ENCODE measurements around the gene DPP10. TPM values are rescaled to one million over a fixed set of nuclear protein-coding genes. Genes with fewer than 3 reads are reported as not detected.

The DPP10 gene
- total and polyA plus RNA-seq, 10 of the 15 experiments (the other 5 are each of a cell fraction or from before 2014, with no cell fraction given), result not detected

GRCh38 chr2:114464961-114465706, 22.7 kb downstream of the DPP10 start:
- CTCF ChIA-PET, result no interaction called here
- intact Hi-C loops (cut with micrococcal nuclease; ENCODE audit: unreplicated experiment), result no loop called here
- Histone ChIP-seq H3K79me2 (ENCODE audit: control insufficient read depth, insufficient read depth, low read length) (no peaks in the 10 kb centered on the region), H4K20me1 (ENCODE audit: control insufficient read depth, insufficient read depth) (no peaks in the 10 kb centered on the region), H3K4me1 (ENCODE audit: control insufficient read depth, insufficient read depth, low read length) (no peaks in the 10 kb centered on the region), H3K27me3 (replicated peaks in 1 of 2; ENCODE audit: control insufficient read depth in 2 of 2, insufficient read depth in 2 of 2, low read length in 1 of 2) (no peaks in the 10 kb centered on the region), H3K9me3 (replicated peaks; ENCODE audit: control insufficient read depth, insufficient read depth, low read length) (no peaks in the 10 kb centered on the region), H3K36me3 (ENCODE audit: control insufficient read depth in 2 of 2, insufficient read depth in 2 of 2, low read length in 1 of 2) (no peaks in the 10 kb centered on the region), H3K27ac (ENCODE audit: control insufficient read depth, insufficient read depth) (no peak overlapping the region), H3K9ac (ENCODE audit: control insufficient read depth, insufficient read depth, low read length) (no peak overlapping the region), H3K4me2 (ENCODE audit: control insufficient read depth, insufficient read depth) (no peak overlapping the region), H2AFZ (ENCODE audit: control insufficient read depth, low read depth, low read length) (no peak overlapping the region), H3K4me3 (no peak overlapping the region)
- WGBS (ENCODE audit: insufficient coverage, insufficient replicate concordance, low lambda C conversion rate, missing lambda C conversion rate), result 8% methylated on average over 10 of the region's 10 CpGs
- no peak for TF ChIP-seq NFYB (IDR thresholded peaks at IDR 0.05; ENCODE audit: insufficient read depth, low read depth, low read length)
- TF ChIP-seq, protein P1, sequence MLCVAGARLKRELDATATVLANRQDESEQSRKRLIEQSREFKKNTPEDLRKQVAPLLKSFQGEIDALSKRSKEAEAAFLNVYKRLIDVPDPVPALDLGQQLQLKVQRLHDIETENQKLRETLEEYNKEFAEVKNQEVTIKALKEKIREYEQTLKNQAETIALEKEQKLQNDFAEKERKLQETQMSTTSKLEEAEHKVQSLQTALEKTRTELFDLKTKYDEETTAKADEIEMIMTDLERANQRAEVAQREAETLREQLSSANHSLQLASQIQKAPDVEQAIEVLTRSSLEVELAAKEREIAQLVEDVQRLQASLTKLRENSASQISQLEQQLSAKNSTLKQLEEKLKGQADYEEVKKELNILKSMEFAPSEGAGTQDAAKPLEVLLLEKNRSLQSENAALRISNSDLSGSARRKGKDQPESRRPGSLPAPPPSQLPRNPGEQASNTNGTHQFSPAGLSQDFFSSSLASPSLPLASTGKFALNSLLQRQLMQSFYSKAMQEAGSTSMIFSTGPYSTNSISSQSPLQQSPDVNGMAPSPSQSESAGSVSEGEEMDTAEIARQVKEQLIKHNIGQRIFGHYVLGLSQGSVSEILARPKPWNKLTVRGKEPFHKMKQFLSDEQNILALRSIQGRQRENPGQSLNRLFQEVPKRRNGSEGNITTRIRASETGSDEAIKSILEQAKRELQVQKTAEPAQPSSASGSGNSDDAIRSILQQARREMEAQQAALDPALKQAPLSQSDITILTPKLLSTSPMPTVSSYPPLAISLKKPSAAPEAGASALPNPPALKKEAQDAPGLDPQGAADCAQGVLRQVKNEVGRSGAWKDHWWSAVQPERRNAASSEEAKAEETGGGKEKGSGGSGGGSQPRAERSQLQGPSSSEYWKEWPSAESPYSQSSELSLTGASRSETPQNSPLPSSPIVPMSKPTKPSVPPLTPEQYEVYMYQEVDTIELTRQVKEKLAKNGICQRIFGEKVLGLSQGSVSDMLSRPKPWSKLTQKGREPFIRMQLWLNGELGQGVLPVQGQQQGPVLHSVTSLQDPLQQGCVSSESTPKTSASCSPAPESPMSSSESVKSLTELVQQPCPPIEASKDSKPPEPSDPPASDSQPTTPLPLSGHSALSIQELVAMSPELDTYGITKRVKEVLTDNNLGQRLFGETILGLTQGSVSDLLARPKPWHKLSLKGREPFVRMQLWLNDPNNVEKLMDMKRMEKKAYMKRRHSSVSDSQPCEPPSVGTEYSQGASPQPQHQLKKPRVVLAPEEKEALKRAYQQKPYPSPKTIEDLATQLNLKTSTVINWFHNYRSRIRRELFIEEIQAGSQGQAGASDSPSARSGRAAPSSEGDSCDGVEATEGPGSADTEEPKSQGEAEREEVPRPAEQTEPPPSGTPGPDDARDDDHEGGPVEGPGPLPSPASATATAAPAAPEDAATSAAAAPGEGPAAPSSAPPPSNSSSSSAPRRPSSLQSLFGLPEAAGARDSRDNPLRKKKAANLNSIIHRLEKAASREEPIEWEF (IDR thresholded peaks at IDR 0.05; ENCODE audit: insufficient replicate concordance, low read depth, low read length), result no peak
- no peak for TF ChIP-seq FOXK2 (IDR thresholded peaks at IDR 0.05)
- RAD21 ChIA-PET (ENCODE audit: unreplicated experiment), result no interaction called here
- SMC1A ChIA-PET (ENCODE audit: uncharacterized antibody, unreplicated experiment), result no interaction called here
- FAIRE-seq (no peak), DNase-seq (ENCODE audit: low read depth, low spot score) (no peak), ATAC-seq (no peak)
- in situ Hi-C loops (cut with MboI), result no loop called here
- no TSS peak for BruUV-seq (replicated peaks)
- POLR2A ChIA-PET, result no interaction called here

Data from GM12878 (cell line).